ENCODE data around the gene RFX8. TPM values are rescaled to one million over a fixed set of nuclear protein-coding genes. Genes with fewer than 3 reads are reported as not detected.

The RFX8 gene
- total and polyA plus RNA-seq, 2 donors, result 0.30 to 0.69 TPM

GRCh38 chr2:101403745-101404144 is 71.2 kb downstream of the RFX8 start:
- H3K27ac ChIP-seq (ENCODE audit: low read depth), result no peak overlapping the region
- no peaks in the 10 kb centered on the region for H3K4me1 ChIP-seq (ENCODE audit: insufficient read depth)
- WGBS, result 97% methylated on average over 1 of the region's 1 CpG
- DNase-seq (ENCODE audit: extremely low spot score), result no peak
- no peak overlapping the region for H3K4me3 ChIP-seq (ENCODE audit: low read depth, low read length)
- H3K36me3 ChIP-seq (ENCODE audit: insufficient read depth), result no peaks in the 10 kb centered on the region

GRCh38 chr2:101402630-101403029 is 72.3 kb downstream of the RFX8 start:
- 91% methylated on average over 6 of the region's 6 CpGs for WGBS
- no peak for DNase-seq (ENCODE audit: extremely low spot score)
- Histone ChIP-seq H3K4me1 (ENCODE audit: insufficient read depth) (no peaks in the 10 kb centered on the region), H3K27ac (ENCODE audit: low read depth) (no peak overlapping the region), H3K36me3 (ENCODE audit: insufficient read depth) (no peaks in the 10 kb centered on the region), H3K4me3 (ENCODE audit: low read depth, low read length) (no peak overlapping the region)

GRCh38 chr2:101401906-101402305 is 73.0 kb downstream of the RFX8 start:
- no peak for DNase-seq (ENCODE audit: extremely low spot score)
- no peak overlapping the region for H3K4me3 ChIP-seq (ENCODE audit: low read depth, low read length)
- H3K36me3 ChIP-seq (ENCODE audit: insufficient read depth), result no peaks in the 10 kb centered on the region
- 80% methylated on average over 5 of the region's 5 CpGs for WGBS
- peaks cover under 1% of the 10 kb centered on the region for H3K4me1 ChIP-seq (ENCODE audit: insufficient read depth)
- H3K27ac ChIP-seq (ENCODE audit: low read depth), result no peak overlapping the region

GRCh38 chr2:101401326-101401665 is 73.6 kb downstream of the RFX8 start:
- Histone ChIP-seq H3K4me1 (ENCODE audit: insufficient read depth) (peaks cover 2% of the 10 kb centered on the region), H3K36me3 (ENCODE audit: insufficient read depth) (no peaks in the 10 kb centered on the region), H3K27ac (ENCODE audit: low read depth) (no peak overlapping the region), H3K4me3 (ENCODE audit: low read depth, low read length) (no peak overlapping the region)
- 94% methylated on average over 8 of the region's 8 CpGs for WGBS
- DNase-seq (ENCODE audit: extremely low spot score), result no peak

- no peak overlapping the region for H3K27ac ChIP-seq (ENCODE audit: low read depth)
- 71% methylated on average over 18 of the region's 18 CpGs for WGBS
Measured at GRCh38 chr2:101400506-101401325, 74.2 kb downstream of the RFX8 start.

GRCh38 chr2:101400048-101400447 is 74.9 kb downstream of the RFX8 start:
- H3K27ac ChIP-seq (ENCODE audit: low read depth), result no peak overlapping the region
- 74% methylated on average over 8 of the region's 8 CpGs for WGBS
- peaks cover 2% of the 10 kb centered on the region for H3K4me1 ChIP-seq (ENCODE audit: insufficient read depth)
- no peak overlapping the region for H3K4me3 ChIP-seq (ENCODE audit: low read depth, low read length)
- no peaks in the 10 kb centered on the region for H3K36me3 ChIP-seq (ENCODE audit: insufficient read depth)
- no peak for DNase-seq (ENCODE audit: extremely low spot score)

More at GRCh38 chr2:101400506-101401325, 74.2 kb downstream of the RFX8 start:
- Histone ChIP-seq H3K36me3 (ENCODE audit: insufficient read depth) (no peaks in the 10 kb centered on the region), H3K4me1 (ENCODE audit: insufficient read depth) (peaks cover 2% of the 10 kb centered on the region), H3K4me3 (ENCODE audit: low read depth, low read length) (no peak overlapping the region)
- no peak for DNase-seq (ENCODE audit: extremely low spot score)

DNA sequence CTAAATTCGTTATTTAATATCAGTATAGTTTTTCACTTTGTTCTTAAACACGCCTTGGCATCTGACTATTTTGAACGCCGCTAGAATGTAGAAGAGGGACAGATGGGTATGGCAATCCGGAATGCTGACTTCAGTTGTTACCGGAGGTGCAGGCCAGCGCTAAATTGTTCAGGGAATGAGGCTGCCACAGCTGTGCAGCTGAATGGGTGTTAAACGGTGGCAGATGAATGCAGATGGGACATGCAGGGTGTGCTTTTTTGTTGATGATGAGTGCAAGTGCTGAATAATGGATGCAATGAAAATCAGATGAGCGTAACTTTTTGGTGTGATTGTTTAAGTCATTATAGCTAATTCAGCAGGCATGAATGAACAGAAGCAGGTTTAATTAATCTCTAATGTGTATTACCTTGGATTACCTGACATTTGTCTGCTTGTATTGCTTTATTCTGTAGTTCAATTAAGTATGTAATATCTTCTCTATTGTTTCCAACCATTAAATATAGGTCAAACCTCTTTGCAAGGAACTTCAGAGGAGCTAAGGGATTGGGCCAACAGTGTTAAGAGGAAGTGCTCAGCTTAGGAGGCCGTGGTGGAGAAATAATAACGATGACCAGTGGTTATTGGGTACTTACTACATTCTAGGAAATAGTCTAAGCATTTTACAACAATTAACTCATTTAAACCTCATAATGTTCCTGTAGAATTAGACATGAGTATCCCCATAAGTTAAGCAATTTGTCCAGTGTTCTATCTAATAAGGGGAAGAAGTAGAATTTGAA is 75.7 kb downstream of the RFX8 start:
- DNase-seq (ENCODE audit: extremely low spot score), result no peak
- 83% methylated on average over 11 of the region's 11 CpGs for WGBS
- no peak overlapping the region for H3K27ac ChIP-seq (ENCODE audit: low read depth)
- no peaks in the 10 kb centered on the region for H3K36me3 ChIP-seq (ENCODE audit: insufficient read depth)
- peaks cover 2% of the 10 kb centered on the region for H3K4me1 ChIP-seq (ENCODE audit: insufficient read depth)
- no peak overlapping the region for H3K4me3 ChIP-seq (ENCODE audit: low read depth, low read length)

GRCh38 chr2:101398116-101398821 is 76.6 kb downstream of the RFX8 start:
- WGBS, result 72% methylated on average over 10 of the region's 10 CpGs

DNA sequence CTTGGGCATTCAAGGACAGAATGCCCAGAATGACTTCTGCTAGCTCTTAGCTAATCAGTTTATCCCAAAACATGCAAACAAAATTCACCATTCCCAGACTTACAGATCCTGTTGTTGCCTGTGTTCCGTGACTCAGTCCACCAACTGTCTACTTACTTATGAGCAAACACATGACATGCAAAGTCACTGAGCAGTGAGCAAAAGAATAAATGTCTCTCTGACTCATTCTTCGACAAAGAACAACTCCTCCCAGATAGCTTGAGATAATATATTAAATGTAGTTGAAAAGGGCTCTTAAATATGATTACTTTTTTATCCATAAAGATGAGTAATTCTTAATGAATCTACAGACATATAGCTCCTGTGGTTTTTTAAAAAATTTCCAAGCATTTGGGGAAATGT is 78.6 kb downstream of the RFX8 start:
- no peak for DNase-seq (ENCODE audit: extremely low spot score)
- WGBS, result 51% methylated on average over 2 of the region's 2 CpGs
- Histone ChIP-seq H3K4me1 (ENCODE audit: insufficient read depth) (peaks cover 2% of the 10 kb centered on the region), H3K27ac (ENCODE audit: low read depth) (no peak overlapping the region), H3K4me3 (ENCODE audit: low read depth, low read length) (no peak overlapping the region), H3K36me3 (ENCODE audit: insufficient read depth) (no peaks in the 10 kb centered on the region)

More at GRCh38 chr2:101398116-101398821, 76.6 kb downstream of the RFX8 start:
- DNase-seq (ENCODE audit: extremely low spot score), result no peak
- H3K4me3 ChIP-seq (ENCODE audit: low read depth, low read length), result no peak overlapping the region
- H3K4me1 ChIP-seq (ENCODE audit: insufficient read depth), result peaks cover 2% of the 10 kb centered on the region
- no peak overlapping the region for H3K27ac ChIP-seq (ENCODE audit: low read depth)
- H3K36me3 ChIP-seq (ENCODE audit: insufficient read depth), result no peaks in the 10 kb centered on the region

- no peak overlapping the region for H3K27ac ChIP-seq (ENCODE audit: low read depth)
- no peak overlapping the region for H3K4me3 ChIP-seq (ENCODE audit: low read depth, low read length)
- H3K36me3 ChIP-seq (ENCODE audit: insufficient read depth), result no peaks in the 10 kb centered on the region
- DNase-seq (ENCODE audit: extremely low spot score), result no peak
- 88% methylated on average over 6 of the region's 6 CpGs for WGBS
- H3K4me1 ChIP-seq (ENCODE audit: insufficient read depth), result peaks cover 2% of the 10 kb centered on the region
Measured at GRCh38 chr2:101395545-101396315, 79.2 kb downstream of the RFX8 start.

GRCh38 chr2:101388232-101388631 is 86.7 kb downstream of the RFX8 start:
- Histone ChIP-seq H3K36me3 (ENCODE audit: insufficient read depth) (no peaks in the 10 kb centered on the region), H3K27ac (ENCODE audit: low read depth) (no peak overlapping the region), H3K4me1 (ENCODE audit: insufficient read depth) (no peaks in the 10 kb centered on the region), H3K4me3 (ENCODE audit: low read depth, low read length) (no peak overlapping the region)
- WGBS, result 64% methylated on average over 4 of the region's 4 CpGs
- no peak for DNase-seq (ENCODE audit: extremely low spot score)

DNA sequence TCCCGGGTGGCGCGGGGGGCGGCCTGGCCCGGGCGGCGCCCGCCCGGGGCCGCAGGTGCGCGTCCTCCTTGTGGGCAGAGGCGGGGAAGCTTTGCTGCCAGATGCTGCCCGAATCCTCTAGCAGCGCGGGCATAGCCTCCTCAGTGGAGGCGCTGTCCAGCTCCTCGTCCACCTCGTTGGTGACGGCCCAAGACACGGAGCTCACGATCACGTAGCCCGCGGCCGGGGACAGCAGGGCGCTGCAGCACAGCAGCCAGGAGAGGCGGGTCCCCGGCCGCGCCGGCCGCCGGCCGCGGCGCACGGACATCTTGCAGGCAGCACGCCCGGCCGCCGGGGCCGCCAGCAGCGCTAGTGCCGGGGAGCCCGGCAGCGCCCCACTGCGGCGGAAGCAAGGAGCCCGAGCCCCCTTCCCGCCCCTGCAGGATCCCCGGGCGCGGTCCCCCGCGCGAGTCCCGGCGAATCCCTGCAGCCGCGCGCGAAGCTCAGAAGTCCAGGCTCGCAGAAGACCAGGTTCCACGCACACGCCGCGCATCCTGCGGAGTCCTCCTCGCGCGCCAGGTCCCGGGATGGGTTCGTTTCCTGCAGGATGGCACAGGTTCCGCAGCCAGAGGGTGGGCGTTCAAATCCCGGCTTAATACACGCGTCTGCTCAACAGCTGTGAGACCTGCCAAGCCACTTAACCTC is 87.6 kb downstream of the RFX8 start, which contains the start of gene CREG2:
TSS of gene CREG2 (minus strand) at position 353 of the 684 bp plus-strand sequence. CDS start at position 307, 46 bp downstream.
- WGBS, result under 1% methylated on average over 79 of the region's 79 CpGs
- H3K27ac ChIP-seq (ENCODE audit: low read depth), result no peak within 1 kb of the TSS
- H3K4me1 ChIP-seq (ENCODE audit: insufficient read depth), result no peaks in the 10 kb centered on the region
- peak; percentile 8 for DNase-seq (ENCODE audit: extremely low spot score)
- no peaks in the 10 kb centered on the region for H3K36me3 ChIP-seq (ENCODE audit: insufficient read depth)
- peak within 1 kb of the TSS; percentile 52 for H3K4me3 ChIP-seq (ENCODE audit: low read depth, low read length)
